PFSK-1 (cell line): ENCODE measurements around the gene LOC101059915.

ENCODE experiments used
- FOXP2 ChIP-seq: optimal IDR thresholded peaks from 2 replicates; pipeline ENCODE3; 2011; ENCODE audit warnings: borderline replicate concordance, control low read depth, inconsistent platforms; ENCODE audit not compliant: insufficient read depth; ENCODE audit errors: extremely low read length, extremely low read depth
- POLR2AphosphoS5 ChIP-seq: IDR thresholded peaks from 2 replicates; pipeline ENCODE4 v1.6.1; 2012; ENCODE audit warnings: low read depth, mild to moderate bottlenecking, control low read depth, low read length, moderate library complexity
- SIN3A ChIP-seq: IDR thresholded peaks from 2 replicates; pipeline ENCODE4 v1.6.1; 2012; ENCODE audit warnings: mild to moderate bottlenecking, low read length, moderate library complexity, borderline replicate concordance; ENCODE audit not compliant: insufficient read depth
- TAF1 ChIP-seq: IDR thresholded peaks from 2 replicates; pipeline ENCODE4 v1.6.1; 2012; ENCODE audit warnings: low read length, control low read depth, borderline replicate concordance; ENCODE audit not compliant: insufficient read depth
- TF ChIP-seq, protein P1 (sequence below), 2 experiments: IDR thresholded peaks; 2 replicates each; pipeline versions ENCODE4 v1.6.1 to v1.8.0; 2011 to 2012; ENCODE audit warnings: low read depth in 2 of 2, low read length in 2 of 2, control low read depth in 1 of 2, inconsistent platforms in 1 of 2, mild to moderate bottlenecking in 1 of 2, moderate library complexity in 1 of 2; ENCODE audit not compliant: insufficient read depth in 1 of 2

Gene LOC101059915

GRCh38 chrX:71666240-71667223, 814 bp upstream of the LOC101059915 start:
- TF ChIP-seq, protein P1, sequence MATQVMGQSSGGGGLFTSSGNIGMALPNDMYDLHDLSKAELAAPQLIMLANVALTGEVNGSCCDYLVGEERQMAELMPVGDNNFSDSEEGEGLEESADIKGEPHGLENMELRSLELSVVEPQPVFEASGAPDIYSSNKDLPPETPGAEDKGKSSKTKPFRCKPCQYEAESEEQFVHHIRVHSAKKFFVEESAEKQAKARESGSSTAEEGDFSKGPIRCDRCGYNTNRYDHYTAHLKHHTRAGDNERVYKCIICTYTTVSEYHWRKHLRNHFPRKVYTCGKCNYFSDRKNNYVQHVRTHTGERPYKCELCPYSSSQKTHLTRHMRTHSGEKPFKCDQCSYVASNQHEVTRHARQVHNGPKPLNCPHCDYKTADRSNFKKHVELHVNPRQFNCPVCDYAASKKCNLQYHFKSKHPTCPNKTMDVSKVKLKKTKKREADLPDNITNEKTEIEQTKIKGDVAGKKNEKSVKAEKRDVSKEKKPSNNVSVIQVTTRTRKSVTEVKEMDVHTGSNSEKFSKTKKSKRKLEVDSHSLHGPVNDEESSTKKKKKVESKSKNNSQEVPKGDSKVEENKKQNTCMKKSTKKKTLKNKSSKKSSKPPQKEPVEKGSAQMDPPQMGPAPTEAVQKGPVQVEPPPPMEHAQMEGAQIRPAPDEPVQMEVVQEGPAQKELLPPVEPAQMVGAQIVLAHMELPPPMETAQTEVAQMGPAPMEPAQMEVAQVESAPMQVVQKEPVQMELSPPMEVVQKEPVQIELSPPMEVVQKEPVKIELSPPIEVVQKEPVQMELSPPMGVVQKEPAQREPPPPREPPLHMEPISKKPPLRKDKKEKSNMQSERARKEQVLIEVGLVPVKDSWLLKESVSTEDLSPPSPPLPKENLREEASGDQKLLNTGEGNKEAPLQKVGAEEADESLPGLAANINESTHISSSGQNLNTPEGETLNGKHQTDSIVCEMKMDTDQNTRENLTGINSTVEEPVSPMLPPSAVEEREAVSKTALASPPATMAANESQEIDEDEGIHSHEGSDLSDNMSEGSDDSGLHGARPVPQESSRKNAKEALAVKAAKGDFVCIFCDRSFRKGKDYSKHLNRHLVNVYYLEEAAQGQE (IDR thresholded peaks at IDR 0.05; ENCODE audit: insufficient read depth in 1 of 2, low read depth in 2 of 2, low read length in 2 of 2), result no peak
- TF ChIP-seq FOXP2 (no peak), TAF1 (no peak), SIN3A (no peak), POLR2AphosphoS5 (no peak)

DNA sequence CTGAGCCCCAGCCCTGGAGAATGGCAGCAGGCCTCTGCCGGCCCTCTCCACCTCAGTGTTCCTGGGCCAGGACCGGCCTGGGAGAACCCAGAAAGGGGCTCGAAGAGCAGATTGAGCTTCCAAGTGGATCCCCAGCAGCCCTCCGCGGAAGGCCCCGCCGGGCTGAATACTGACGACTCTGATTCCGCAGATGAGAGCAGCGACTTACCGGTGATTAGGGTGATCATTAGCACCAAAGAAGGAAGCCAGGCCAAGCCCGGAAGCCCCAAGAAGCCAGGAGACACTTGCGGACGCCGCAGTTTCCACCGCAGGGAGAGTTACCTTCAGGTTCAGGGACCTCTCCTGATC, 876 bp downstream of the LOC101059915 start:
- TF ChIP-seq FOXP2 (no peak), SIN3A (no peak), TAF1 (no peak), POLR2AphosphoS5 (no peak)
- TF ChIP-seq, protein P1 (IDR thresholded peaks at IDR 0.05; ENCODE audit: insufficient read depth in 1 of 2, low read depth in 2 of 2, low read length in 2 of 2), result no peak

- no peak for TF ChIP-seq TAF1
These were observed 2.1 kb downstream of the LOC101059915 start for GRCh38 chrX:71669492-71669891.

- TF ChIP-seq POLR2AphosphoS5, result no peak
- no peak for TF ChIP-seq FOXP2
- TF ChIP-seq TAF1, result no peak
- no peak for TF ChIP-seq SIN3A
These were observed 3.9 kb downstream of the LOC101059915 start for GRCh38 chrX:71671043-71671780.

GRCh38 chrX:71671938-71672337, 4.6 kb downstream of the LOC101059915 start:
- TF ChIP-seq, protein P1 (IDR thresholded peaks at IDR 0.05; ENCODE audit: insufficient read depth in 1 of 2, low read depth in 2 of 2, low read length in 2 of 2), result no peak
- TF ChIP-seq POLR2AphosphoS5 (no peak), FOXP2 (no peak), TAF1 (no peak), SIN3A (no peak)

- TF ChIP-seq TAF1 (no peak), FOXP2 (no peak), SIN3A (no peak), POLR2AphosphoS5 (no peak)
- TF ChIP-seq, protein P1 (IDR thresholded peaks at IDR 0.05; ENCODE audit: insufficient read depth in 1 of 2, low read depth in 2 of 2, low read length in 2 of 2), result no peak
These were observed 12.3 kb downstream of the LOC101059915 start for GRCh38 chrX:71679575-71680207.
